ENCODE data around the gene NLGN1.

NLGN1 gene

GRCh38 chr3:173865900-173866498 lies 468.5 kb downstream of the NLGN1 start:
- no peak for DNase-seq

- no peak for DNase-seq
These were observed 472.2 kb downstream of the NLGN1 start for GRCh38 chr3:173869766-173870165.

- no peak for DNase-seq
These were observed 473.4 kb downstream of the NLGN1 start for GRCh38 chr3:173870976-173871375.

- DNase-seq, result no peak
These were observed 478.2 kb downstream of the NLGN1 start for GRCh38 chr3:173875790-173876189.

DNA sequence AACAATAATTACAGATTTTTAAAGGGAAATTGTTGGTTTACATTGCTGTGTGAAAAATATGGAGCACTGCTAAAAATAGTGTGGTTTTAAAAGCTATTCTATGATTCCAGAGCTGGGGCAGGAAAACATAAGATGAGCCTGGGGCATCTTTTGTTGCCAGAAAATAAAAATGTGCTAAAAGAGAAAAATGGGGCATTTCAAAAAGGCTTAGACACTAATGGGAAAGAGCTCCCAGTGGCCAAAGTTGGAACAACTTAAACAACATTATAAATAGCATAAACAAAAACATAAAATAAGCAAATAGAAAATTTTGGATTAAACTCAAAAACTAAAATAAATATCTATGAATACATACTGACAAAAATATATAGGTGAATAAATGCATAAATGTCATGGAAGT lies 478.9 kb downstream of the NLGN1 start:
- no peak for DNase-seq

DNA sequence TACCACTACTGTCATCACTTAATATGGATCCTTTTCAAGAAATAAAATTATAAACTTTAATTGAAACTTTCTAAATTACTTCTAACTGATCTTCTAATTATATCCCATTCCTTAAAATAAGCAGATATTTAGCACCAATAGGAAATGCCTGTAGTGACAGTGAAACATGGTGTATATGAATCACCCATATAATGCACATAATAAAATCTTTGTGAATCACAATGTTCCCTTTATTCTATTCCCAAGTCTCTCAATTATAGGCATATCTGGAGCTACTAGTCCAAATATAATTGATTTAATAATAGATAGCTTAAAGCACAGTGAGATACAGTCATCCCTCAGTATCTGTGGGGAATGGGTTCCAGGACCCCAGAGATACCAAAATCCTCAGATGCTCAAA lies 490.3 kb downstream of the NLGN1 start:
- DNase-seq, result no peak

DNA sequence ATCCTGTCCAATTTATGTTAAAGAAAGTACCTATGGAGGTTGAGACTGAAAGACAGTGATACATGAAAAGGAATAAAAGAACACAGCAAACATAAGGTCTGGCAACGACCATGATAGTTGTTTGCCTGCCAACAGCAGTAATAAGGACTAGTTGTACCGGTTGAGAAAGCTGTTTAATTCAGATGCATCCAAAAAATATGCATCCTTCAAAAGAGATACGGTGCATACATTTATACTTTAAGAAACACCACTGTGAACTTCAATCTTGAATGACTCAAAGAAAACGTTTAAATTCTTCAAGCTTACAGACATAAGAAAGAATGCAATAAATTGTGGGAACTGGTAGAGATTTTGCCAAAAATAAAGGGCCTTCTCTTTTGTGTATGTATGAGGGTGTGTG lies 492.1 kb downstream of the NLGN1 start:
- DNase-seq, result no peak

- no peak for DNase-seq
These were observed 492.5 kb downstream of the NLGN1 start for GRCh38 chr3:173890091-173890490.

- DNase-seq, result no peak
These were observed 493.9 kb downstream of the NLGN1 start for GRCh38 chr3:173891272-173892100.

GRCh38 chr3:173892547-173892946 lies 495.0 kb downstream of the NLGN1 start:
- no peak for DNase-seq

- DNase-seq, result no peak
These were observed 495.5 kb downstream of the NLGN1 start for GRCh38 chr3:173893066-173893465.

DNA sequence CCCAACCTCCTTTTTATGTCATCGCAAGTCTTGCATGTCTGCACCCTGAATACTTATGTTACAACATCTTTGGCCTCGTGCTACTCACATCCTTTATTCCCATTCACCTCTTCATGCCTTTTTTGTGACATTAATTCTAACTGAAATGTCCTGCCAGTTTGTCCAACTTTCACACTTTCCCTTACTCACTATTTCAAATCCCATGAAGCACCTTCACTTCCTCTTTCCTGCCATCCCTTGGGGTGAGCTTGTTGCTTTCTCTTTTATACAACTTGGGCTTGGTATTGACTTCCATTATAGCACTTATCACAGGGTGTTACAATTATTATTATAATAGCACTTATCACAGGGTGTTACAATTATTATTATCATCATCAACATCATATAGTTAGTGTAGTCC lies 496.3 kb downstream of the NLGN1 start:
- no peak for DNase-seq

- no peak for DNase-seq
These were observed 500.1 kb downstream of the NLGN1 start for GRCh38 chr3:173897631-173898030.

DNA sequence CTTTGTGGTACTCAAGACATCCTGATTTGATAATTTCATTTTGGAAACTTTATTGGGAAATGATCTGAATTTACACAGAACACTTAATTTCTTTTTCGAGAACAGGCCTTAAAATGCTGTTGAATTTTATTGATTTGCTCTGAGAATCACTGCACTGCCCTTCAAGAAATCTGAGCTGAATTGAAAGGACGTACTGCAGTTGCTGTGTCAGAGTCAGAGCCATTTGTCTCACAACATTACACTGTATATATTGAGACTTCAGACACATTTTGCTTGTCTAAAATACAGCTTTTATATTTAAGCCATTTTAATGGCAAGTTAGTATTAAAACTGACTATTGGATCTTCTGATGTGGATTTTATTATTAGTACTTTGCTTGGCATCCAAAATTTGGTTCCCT lies 504.1 kb downstream of the NLGN1 start:
- no peak for DNase-seq

DNA sequence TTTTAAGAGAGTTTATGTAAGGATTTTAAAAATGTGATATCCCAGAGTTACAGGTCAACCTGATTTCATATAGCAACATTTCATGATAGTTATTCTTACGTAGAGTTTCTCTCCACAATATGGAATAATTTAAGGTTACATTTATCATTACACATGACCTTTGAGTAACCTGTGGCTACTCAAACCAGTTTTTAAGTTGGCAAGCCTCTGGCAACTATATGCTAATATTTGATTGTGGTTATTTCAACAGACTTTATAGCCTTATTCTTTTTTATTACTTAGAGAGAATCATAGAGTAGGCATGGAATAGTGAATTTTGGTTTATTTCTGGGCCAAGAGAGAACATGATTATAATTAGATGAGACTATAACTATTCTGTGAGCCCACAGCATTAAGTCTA lies 504.9 kb downstream of the NLGN1 start:
- DNase-seq, result no peak

GRCh38 chr3:173902871-173903270 lies 505.3 kb downstream of the NLGN1 start:
- no peak for DNase-seq

- no peak for DNase-seq
These were observed 507.8 kb downstream of the NLGN1 start for GRCh38 chr3:173905381-173905780.

DNA sequence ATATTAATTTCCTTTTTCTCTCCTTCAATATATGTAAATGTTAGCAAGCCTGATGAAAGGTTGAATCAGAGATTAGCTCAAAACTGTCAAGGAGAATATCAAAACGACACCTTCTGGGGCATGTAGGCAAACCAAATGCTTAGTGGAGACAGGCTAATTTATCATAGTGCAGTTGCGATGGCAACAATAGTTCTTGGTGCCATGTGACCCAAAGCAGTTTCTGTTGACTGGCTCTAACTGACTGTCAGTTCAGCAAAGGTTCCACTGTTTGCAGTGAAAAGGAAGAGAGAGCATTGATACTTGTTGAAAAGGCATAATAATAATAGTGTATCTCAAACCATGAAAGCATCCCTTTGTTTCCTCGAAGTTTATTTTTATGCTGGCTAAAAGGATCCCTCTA lies 513.9 kb downstream of the NLGN1 start:
- no peak for DNase-seq

DNA sequence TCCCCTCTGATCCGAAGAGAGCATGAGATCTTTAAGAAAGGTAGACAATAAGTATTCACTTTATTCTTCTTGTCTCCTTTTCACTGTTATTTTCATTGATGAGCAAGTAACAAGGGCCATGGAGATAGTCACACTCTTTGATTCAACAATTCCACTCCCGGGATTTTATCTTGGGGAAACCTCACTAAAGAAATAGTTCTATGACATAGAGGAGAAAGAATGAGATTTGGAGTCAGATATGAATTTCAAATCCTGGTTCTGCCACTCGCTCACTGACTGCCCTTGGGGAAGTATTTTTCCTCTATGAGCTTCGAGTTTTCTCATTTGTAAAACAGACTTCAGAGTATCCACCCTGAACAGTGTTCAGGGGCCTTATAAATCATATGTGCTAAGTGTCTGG lies 514.6 kb downstream of the NLGN1 start:
- no peak for DNase-seq

- no peak for DNase-seq
These were observed 515.9 kb downstream of the NLGN1 start for GRCh38 chr3:173913397-173913796.

DNA sequence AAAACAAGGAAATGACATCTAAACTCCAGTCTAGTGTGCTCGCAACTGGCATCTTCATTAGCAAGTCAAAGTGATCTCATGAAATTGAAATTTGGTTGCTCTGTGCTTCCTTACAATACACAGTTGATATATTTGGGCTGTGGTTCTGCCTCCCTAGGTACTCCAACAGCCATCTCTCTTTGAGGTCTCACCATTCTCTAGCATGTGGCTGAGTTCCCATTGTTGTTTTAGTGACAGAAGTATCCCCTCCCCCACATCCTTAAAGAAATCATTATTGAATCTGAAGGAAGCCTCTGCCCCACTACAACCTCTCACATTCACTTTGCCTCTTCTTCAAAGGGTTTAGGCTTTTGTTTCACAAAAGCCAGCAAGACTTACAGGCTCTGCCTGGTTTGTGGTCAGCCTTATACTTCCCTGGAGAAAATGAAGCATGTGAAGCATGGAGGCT lies 516.5 kb downstream of the NLGN1 start:
- no peak for DNase-seq

DNA sequence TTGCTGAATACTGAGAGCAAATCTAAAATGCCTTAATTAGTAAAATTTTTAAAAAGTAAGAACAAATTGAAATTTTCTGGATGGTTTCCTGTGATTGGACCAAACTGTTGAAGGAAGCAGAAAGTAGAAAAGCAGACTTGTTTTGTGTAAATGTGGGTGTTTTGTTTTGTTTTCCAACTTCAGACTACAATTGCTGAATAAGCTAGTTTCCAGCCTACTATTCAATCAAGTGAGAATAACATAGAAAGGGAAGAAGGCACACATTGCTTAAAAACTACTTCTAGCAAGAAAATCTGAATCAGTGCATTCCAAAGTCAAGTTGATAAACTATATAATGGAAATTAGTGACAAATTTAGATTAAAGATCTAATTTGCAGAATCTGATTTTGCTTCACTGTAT lies 519.3 kb downstream of the NLGN1 start:
- DNase-seq, result no peak

GRCh38 chr3:173920386-173920785 lies 522.8 kb downstream of the NLGN1 start:
- DNase-seq, result no peak

DNA sequence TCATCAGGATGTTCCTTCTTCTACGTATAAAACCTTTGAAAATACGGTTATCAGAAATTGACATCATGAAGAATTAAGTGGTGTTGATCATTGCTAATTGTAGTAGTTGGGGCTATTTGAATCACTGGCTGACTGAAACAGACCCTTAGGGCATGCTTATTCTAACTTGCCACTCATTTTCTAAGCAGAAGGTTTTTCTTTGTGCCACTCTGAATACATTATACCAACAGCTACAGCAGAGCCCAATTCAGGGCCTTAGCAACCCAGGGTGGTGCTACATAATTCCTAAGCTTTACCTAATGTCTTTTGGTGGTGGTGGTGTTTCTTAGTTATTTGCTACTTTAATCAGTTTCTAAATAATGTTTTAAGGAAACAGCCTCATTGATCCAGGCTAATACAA lies 524.2 kb downstream of the NLGN1 start:
- DNase-seq, result no peak

DNA sequence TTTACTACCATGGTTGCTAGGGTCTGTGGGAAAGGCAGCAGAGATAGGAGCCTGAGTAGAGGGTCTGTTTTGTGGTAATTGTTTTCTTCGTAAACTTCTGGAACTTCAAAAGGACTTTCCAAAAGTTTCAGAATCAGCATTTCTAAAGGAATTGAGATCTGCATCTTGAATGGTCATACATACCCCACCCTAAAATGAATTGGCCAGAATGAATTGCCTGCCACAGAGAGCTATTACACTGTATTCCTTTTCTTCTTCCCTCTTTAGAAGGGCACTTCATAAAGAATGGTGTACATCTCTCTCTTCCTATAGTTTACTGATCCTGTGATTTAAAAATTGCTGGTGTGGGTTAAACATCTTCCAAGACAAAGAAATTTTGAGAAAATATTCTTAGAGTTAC lies 525.7 kb downstream of the NLGN1 start:
- no peak for DNase-seq

All from activated CD8-positive, alpha-beta memory T cell treated with anti-CD3 and anti-CD28 coated beads for 24 hours (primary cell).